A673 (cell line): ENCODE measurements around the gene GRK6. TPM values are rescaled to one million over a fixed set of nuclear protein-coding genes. Genes with fewer than 3 reads are reported as not detected.

Source experiments
- Bru-seq: library from RNA; stranded (reverse); fragments of 400-500 nt; gene quantifications from one replicate; lab custom pipeline; 2021; lab: Mats Ljungman, UMichigan
- BruChase-seq, 2 experiments: library from RNA; stranded (reverse); fragments of 400-500 nt; gene quantifications; one replicate each; lab custom pipeline; 2021; lab: Mats Ljungman, UMichigan
- BruUV-seq: library from RNA; stranded (reverse); fragments of 400-500 nt; replicated peaks from 2 replicates; lab custom pipeline; 2021; lab: Mats Ljungman, UMichigan
- CTCF ChIA-PET: fragments of 300-600 bp; sonication (Branson Sonifier 250); formaldehyde crosslinking; loops from one replicate; lab custom pipeline; 2022; ENCODE audit warnings: antibody characterized with exemption; lab: Charles Lee
- POLR2A ChIA-PET: fragments of 300-600 bp; sonication (Branson Sonifier 250); formaldehyde crosslinking; loops from one replicate; lab custom pipeline; 2022; ENCODE audit warnings: antibody characterized with exemption; ENCODE audit not compliant: low non-redundant PET; lab: Charles Lee
- DNase-seq: peaks from one replicate; pipeline ENCODE4 v3.0.0-alpha.2; 2015; ENCODE audit warnings: low spot score
- H3K27ac ChIP-seq: fragments of 200-600 bp; sonication (generic); 2 replicates; pipeline ENCODE4 v1.5.1; 2016; ENCODE audit warnings: mixed run types, low read depth, mild to moderate bottlenecking, mixed read lengths, antibody characterized with exemption, low read length; ENCODE audit not compliant: poor library complexity, severe bottlenecking
- H3K27me3 ChIP-seq: fragments of 200-600 bp; sonication (generic); replicated peaks from 2 replicates; pipeline ENCODE4 v1.6.1; 2017; ENCODE audit warnings: mixed run types, low read depth, mild to moderate bottlenecking, mixed read lengths, antibody characterized with exemption, low read length; ENCODE audit not compliant: insufficient read depth, poor library complexity
- H3K36me3 ChIP-seq: fragments of 200-600 bp; sonication (generic); 2 replicates; pipeline ENCODE4 v1.6.1; 2016; ENCODE audit warnings: mixed run types, mild to moderate bottlenecking, mixed read lengths, antibody characterized with exemption, low read length; ENCODE audit not compliant: insufficient read depth, poor library complexity, severe bottlenecking
- H3K4me1 ChIP-seq: fragments of 200-600 bp; sonication (generic); 2 replicates; pipeline ENCODE4 v1.6.1; 2017; ENCODE audit warnings: mixed run types, mild to moderate bottlenecking, mixed read lengths, antibody characterized with exemption, low read length; ENCODE audit not compliant: insufficient read depth, poor library complexity, severe bottlenecking
- H3K4me3 ChIP-seq: fragments of 200-600 bp; sonication (generic); 2 replicates; pipeline ENCODE4 v1.5.1; 2016; ENCODE audit warnings: low read depth, mixed run types, mild to moderate bottlenecking, mixed read lengths, low read length; ENCODE audit not compliant: poor library complexity, severe bottlenecking
- H3K9me3 ChIP-seq: fragments of 200-600 bp; sonication (generic); 2 replicates; pipeline ENCODE4 v1.6.1; 2016; ENCODE audit warnings: mixed run types, low read depth, mild to moderate bottlenecking, mixed read lengths, antibody characterized with exemption, low read length; ENCODE audit not compliant: poor library complexity, severe bottlenecking
- EZH2 ChIP-seq: fragments of 200-600 bp; sonication (generic); IDR thresholded peaks from 2 replicates; pipeline ENCODE4 v1.6.1; 2017; ENCODE audit warnings: borderline replicate concordance, low read depth, mild to moderate bottlenecking, mixed read lengths, antibody characterized with exemption, low read length; ENCODE audit not compliant: poor library complexity, severe bottlenecking
- intact Hi-C: fragments of 100-400 bp; cut with micrococcal nuclease; formaldehyde crosslinking; loops from one replicate; pipeline ENCODE4 v1.10.0; 2022; ENCODE audit not compliant: unreplicated experiment
- long read RNA-seq: library from polyadenylated mRNA; stranded (forward); transcript quantifications from one replicate; pipeline ENCODE4 v2.0.0, GENCODE V29; 2022
- total RNA-seq: library from RNA; stranded (reverse); gene quantifications from 2 replicates; pipeline ENCODE4 v1.2.3, GENCODE V29; 2021
- TF ChIP-seq, protein P1 (sequence below): fragments of 300-800, 200-600 bp; sonication (generic); conservative IDR thresholded peaks from 2 replicates; pipeline ENCODE4 v1.5.1; 2017; ENCODE audit warnings: low read depth, mild to moderate bottlenecking, antibody characterized with exemption, low read length, moderate library complexity, mixed read lengths

Gene GRK6
- total RNA-seq: 32.1 and 38.1 TPM in 2 replicates
- Bru-seq, nascent RNA: percentile 54 among the genes with signal in this experiment
- percentile 51 among the genes with signal in this experiment for BruChase-seq, experiment 1, labeled RNA remaining after a 2-hour chase
- BruChase-seq, experiment 2, labeled RNA remaining after a 6-hour chase: percentile 55 among the genes with signal in this experiment
- long read RNA-seq, transcript GRK6-201 (16 exons, 2,939 nt): major isoform, 62 of 109 reads
- long read RNA-seq, transcript GRK6-211 (16 exons, 2,571 nt): minor isoform, 21 of 109 reads
- long read RNA-seq, partial matches to known transcripts: 7 of 109 reads
- long read RNA-seq, other reads (novel, unspliced or antisense): 17 of 109 reads

DNA sequence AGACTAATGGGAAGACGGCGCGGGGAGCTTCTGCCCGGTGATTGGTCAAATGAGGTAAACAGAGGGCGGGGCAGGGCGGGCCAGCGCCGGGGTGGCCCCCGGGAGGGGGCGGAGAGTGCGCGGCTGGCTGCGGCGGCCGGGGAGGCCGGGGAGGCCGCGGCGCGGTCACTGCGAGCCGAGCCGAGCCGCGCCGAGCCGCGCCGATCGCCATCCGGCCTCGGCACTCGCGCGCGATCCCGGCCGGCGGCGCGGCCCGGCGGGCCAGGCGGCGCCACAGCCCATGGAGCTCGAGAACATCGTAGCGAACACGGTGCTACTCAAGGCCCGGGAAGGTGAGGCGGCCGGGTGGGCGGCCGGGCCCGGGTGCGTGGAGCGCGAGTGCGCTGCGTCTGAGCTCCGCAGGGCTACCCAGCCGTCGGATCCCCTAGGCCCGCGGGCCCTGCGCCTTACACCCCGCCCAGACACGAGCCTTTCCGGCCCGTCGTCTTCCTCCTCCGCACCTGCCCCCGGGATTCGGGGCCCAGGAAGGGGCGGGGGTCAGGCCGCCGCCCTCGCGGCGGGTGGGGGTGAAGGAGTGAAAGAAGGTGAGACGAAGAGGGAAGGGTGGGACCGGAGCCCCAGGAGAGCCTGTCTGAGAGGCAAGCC, at the start of gene GRK6:
Gene GRK6, plus strand, starts transcription at position 111 of the 645 bp plus-strand sequence. Its CDS starts 170 bp downstream, at position 281.
- intact Hi-C loops: no loop called here
- Histone ChIP-seq H3K36me3 (no peaks in the 10 kb centered on the region), H3K4me1 (peaks cover 13% of the 10 kb centered on the region), H3K9me3 (no peaks in the 10 kb centered on the region), H3K27me3 (no peaks in the 10 kb centered on the region), H3K27ac (peak within 1 kb of the TSS; percentile 84), H3K4me3 (peak within 1 kb of the TSS; percentile 76)
- TF ChIP-seq, protein P1, sequence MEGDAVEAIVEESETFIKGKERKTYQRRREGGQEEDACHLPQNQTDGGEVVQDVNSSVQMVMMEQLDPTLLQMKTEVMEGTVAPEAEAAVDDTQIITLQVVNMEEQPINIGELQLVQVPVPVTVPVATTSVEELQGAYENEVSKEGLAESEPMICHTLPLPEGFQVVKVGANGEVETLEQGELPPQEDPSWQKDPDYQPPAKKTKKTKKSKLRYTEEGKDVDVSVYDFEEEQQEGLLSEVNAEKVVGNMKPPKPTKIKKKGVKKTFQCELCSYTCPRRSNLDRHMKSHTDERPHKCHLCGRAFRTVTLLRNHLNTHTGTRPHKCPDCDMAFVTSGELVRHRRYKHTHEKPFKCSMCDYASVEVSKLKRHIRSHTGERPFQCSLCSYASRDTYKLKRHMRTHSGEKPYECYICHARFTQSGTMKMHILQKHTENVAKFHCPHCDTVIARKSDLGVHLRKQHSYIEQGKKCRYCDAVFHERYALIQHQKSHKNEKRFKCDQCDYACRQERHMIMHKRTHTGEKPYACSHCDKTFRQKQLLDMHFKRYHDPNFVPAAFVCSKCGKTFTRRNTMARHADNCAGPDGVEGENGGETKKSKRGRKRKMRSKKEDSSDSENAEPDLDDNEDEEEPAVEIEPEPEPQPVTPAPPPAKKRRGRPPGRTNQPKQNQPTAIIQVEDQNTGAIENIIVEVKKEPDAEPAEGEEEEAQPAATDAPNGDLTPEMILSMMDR: no peak
- TF ChIP-seq EZH2: no peak
- ChIA-PET CTCF (interaction anchor here (0.6 to 1.3 kb wide), 5 partner anchors 28 to 484 kb away, joined by 3 to 8 read pairs (median 5); no protein-coding TSS in a partner anchor), POLR2A (interaction anchor here (0.6 kb wide), 2 partner anchors 75 to 90 kb away, joined by 4 to 13 read pairs; partner anchors contain the start of genes DDX41 and LMAN2)
- DNase-seq: peak; percentile 39
- BruUV-seq: no TSS peak

GRCh38 chr5:177377851-177378776, 48.4 kb upstream of the GRK6 start:
- H3K4me1 ChIP-seq: no peaks in the 10 kb centered on the region
- ChIA-PET POLR2A (no interaction called here), CTCF (interaction anchor here (2.0 kb wide), 1 partner anchor 12 kb away, joined by 7 read pairs; no protein-coding TSS in a partner anchor)
- no peaks in the 10 kb centered on the region for H3K36me3 ChIP-seq
- no peak for DNase-seq
- no TSS peak for BruUV-seq
- TF ChIP-seq, protein P1: no peak
- no peak for TF ChIP-seq EZH2
- no peaks in the 10 kb centered on the region for H3K9me3 ChIP-seq
- H3K27ac ChIP-seq: no peak overlapping the region
- H3K4me3 ChIP-seq: no peak overlapping the region
- no peaks in the 10 kb centered on the region for H3K27me3 ChIP-seq
- intact Hi-C loops: no loop called here
